ENCODE data around the gene DOCK2.
"Not testable (repeated sequence)": the region's sequence is repeated elsewhere in the genome, so short reads cannot be mapped to it uniquely, and the experiment has no call there.

Gene DOCK2

DNA sequence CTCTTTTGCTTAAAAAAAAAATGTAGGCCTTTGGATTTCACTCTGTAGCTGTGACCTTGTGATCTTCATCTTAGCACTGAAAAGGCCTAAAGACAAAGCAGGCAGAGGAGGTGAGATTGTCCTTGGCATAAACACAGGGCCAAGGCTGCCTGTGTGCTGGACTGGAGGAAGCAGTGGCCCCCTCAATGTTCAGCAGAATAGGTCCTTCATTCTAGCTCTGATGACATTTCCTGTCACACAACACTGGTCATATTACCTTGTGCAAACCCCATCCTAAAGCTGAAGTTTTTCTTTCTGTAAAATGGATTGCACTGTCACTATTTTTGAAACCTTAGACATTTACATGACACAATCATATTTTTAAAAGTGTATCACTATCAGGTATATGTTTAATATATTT lies 195.8 kb downstream of the DOCK2 start:
- DNase-seq, result no peak

DNA sequence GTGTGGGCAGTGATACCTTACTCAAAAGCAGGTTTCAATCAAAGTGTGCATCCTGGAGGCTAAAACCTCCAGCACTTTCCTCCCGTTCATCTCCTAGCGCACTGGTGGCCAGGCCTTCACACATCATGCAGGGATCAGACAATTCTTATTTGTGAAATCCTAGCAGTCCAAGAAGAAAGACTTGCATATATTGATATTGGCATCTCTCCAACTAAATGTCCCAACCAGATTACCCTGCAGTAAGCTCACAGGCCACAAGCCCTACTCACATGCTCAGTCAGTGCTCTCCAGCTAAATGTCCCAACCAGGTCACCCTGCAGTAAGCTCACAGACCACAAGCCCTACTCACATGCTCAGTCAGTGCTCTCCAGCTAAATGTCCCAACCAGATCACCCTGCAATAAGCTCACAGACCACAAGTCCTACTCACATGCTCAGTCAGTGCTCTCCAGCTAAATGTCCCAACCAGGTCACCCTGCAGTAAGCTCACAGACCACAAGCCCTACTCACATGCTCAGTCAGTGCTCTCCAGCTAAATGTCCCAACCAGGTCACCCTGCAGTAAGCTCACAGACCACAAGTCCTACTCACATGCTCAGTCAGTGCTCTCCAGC lies 196.7 kb downstream of the DOCK2 start:
- not testable (repeated sequence) for DNase-seq

DNA sequence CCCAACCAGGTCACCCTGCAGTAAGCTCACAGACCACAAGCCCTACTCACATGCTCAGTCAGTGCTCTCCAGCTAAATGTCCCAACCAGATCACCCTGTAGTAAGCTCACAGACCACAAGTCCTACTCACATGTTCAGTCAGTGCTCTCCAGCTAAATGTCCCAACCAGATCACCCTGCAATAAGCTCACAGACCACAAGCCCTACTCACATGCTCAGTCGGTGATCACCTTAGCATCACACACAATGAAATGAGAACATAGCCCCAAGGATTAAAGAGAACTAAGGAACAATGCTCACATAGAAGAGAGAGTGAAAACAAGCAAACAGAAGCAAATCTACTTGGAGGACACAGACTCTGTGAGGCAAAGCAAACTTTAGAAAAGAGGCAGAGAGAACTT lies 197.5 kb downstream of the DOCK2 start:
- DNase-seq, result not testable (repeated sequence)

DNA sequence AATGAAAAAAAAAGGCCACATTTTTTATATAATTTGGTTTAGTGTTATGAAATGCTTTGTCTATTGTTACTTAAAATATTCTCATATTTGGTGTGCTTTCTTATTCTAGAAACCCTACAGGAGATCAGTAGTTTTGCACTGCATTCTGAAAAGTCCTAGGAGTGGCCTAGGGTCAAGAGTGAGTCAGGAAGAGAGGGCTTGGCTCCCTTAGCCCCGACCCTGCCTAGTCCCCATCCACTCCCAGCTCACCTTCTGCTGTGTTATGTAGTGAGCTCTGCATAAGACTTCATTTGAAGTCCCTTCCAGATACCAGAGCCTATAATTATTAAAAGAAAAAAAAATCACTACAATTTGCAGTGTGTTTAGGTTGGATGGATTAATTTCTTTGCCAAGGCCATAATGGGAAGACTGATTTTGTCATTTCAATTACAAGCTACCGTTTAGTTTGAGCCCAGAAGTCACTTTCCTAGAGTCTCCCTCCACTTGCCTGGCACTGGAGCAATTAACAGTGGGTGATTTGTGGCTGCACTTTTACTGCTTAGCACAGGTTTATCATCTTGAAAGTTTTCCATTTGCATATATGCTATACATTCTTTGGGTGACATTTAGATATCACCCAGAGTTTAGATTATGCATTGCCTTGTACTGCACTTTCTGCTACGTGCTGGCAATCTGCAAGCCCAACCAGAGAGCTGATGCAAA lies 199.9 kb downstream of the DOCK2 start:
- DNase-seq, result no peak

DNA sequence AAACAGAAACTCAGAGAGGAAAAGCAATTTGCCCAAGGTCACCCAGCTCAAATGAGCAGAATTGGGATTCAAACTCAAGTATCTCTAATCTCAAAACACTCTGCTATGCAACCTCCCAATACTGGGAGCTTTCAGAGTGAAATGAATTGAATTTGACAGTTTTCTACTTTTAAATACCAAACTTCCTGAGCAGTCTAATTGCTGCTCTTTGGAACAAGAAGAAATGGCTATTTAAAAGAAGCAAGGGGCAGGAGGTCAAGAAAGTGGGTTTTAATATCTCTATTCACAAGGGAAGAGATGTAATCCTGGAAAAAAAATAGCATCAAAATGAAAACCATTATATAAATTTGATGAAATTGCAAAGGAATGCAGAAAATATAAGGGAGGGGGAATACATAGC lies 200.6 kb downstream of the DOCK2 start:
- DNase-seq, result no peak

DNA sequence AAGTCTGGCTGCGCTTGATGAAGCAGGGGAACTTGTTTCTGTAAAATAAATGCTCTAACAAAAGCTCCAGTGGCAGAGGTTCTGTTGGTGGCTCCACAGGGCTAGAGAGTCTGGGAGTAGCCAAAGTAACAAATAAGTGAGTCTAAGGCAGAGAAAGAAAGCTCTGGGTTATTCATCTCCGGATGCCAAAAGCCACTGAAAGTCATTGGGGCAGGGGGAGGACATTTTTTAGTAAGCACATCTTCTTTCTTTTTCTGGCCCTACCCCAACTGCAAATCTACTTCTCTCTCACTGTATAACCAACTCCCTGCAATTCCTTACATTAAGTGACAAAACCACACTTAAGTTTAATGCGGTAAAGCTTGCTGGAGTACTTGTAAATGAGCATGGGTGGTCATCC lies 201.6 kb downstream of the DOCK2 start:
- no peak for DNase-seq

DNA sequence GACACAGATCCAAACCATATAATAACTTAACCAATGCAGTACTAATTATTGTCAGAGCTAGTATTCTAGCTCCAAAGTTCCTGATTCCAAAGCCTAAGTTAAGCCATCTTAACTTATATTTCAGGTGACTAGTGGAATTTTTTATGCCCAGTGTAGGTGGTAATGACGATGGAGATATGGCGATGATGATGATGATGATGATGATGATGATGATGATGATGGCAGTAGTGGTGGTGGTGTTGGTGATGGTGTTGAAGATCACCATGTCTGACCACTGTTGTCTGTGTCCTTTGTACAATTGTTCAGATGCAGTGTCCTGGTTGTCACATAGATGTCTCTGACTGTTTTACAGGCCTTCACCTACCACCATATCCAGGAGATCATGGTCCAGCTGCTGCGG lies 203.3 kb downstream of the DOCK2 start:
- DNase-seq, result no peak

DNA sequence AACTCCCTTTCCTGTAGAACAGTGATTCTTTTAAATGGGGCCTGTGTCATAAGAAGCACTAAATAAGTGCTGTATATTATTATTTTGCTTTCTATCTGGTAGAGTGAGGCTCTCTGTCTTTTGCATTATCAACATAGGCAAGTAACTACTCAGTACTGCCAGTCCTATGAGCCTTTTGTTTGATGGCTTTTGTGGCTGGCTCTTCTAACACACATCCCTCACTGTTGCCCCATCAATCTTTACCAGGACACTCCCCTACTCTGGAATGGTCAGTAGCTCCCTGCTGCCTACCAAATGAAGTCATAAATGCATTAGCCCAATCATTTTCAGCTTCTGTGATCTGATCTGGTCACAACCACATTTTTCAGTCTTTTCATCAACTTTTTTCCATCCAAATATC lies 205.6 kb downstream of the DOCK2 start:
- DNase-seq, result no peak

DNA sequence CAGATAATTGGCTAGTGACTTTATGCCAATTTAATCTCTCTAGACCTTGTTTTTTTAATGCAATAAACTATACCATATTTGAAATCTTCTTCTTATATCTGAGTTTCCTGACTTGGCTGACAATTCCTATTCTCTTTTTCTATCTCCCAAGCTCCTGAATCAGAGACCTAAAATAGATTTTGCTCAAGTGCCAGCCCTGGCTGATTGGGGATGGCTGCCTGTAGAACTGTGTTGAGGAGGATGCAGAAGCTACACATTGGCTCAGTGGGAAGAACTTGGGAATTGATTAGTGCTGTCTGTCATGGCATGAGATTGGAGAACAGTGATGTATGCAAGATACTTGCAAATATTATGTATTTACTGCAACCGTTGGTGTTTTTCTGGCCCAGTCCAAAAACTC lies 210.4 kb downstream of the DOCK2 start:
- DNase-seq, result no peak

DNA sequence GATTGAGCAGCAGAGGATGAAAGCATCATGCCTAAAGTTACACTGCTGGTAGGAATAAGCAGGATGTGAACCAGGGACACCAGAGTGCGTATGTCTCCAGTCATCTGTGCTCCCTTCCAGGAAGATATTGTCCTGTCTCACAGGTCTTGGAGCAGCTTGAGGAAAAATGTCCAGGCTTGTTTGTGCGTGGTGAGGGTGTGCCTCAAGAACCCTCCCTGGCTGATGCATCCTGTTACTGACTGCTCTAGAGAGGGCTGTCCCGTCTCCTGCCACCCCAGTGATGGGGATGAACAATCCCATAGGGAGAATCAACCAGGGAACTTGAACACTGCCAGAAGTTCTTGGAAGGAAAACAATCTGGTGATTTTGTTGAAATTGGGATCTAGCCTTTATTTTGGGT lies 211.2 kb downstream of the DOCK2 start:
- no peak for DNase-seq

DNA sequence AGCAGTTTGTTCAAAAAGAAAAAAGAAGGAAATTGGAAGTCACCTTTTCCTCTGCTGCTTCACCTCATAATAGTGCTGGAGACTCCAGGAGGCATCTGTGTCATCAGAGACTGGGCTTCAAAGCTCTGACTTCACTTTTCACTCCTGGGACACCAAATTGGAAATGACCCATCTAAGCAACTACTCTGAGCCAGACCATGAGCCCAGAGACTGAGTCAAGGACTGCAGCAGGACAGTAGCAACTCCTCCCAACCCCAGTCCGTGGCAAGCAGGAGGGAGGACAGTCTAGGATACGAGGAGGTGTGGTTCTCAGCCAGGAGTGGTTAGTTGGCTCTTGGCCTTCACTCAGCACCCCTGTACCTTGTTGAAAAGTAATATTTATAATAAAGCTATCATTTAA lies 211.7 kb downstream of the DOCK2 start:
- no peak for DNase-seq

DNA sequence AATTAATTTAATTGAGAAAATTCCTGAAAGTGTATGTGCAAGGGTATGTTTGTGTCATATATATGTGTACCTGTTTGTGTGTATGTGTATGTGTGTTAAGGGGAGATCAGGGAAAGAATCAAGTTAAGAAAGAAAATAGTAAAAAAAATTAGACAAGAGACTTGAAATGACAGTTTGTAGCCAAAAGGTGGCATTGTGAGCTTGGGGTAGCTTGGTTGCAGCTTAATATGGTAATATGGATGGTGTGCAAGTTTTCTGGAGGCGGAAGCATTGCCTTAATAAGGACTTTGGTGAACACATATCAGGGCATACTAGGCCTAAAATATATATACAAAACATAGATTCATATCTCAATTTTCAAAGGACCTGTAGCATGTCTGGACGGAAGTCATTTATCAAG lies 213.3 kb downstream of the DOCK2 start:
- no peak for DNase-seq

DNA sequence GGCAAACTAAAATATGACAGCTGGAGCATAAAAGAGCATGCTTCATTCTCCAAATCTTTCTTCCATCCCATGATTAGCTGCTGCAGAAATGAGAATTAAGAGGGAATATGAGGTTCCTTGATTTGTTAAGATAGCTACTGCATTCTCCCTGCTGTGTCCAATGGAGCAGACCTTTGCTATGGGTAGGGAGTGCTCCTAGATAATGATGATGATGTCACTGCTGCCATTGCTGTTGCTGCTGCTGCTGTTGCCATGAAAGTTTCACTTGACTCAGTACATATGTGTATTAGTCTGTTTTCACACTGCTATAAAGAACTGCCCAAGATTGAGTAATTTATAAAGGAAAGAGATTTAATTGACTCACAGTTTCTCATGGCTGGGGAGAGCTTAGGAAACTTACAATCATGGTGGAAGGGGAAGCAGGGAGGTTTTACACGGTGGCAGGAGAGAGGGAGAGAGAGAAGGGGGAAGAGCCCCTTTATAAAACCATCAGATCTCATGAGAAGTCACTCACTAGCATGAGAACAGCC lies 214.3 kb downstream of the DOCK2 start:
- DNase-seq, result no peak

DNA sequence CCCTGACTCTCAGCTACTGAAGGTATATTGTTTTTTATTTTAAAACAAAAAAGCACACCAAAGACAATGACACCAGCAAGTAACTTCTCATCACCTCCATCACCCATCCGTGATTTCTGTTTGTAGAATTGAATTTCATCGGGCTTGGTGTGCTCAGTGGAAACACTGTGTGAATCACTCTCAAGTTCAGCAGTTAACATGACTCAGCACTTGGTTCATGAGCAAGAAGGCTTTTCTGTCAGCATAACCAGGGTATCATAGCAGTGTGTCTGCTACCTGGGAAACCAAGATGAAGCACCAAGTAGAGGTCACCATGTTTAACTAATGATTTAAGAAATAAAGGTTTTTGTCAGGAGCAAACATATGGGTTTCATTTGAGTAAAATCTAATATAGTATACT lies 219.5 kb downstream of the DOCK2 start:
- DNase-seq, result no peak

DNA sequence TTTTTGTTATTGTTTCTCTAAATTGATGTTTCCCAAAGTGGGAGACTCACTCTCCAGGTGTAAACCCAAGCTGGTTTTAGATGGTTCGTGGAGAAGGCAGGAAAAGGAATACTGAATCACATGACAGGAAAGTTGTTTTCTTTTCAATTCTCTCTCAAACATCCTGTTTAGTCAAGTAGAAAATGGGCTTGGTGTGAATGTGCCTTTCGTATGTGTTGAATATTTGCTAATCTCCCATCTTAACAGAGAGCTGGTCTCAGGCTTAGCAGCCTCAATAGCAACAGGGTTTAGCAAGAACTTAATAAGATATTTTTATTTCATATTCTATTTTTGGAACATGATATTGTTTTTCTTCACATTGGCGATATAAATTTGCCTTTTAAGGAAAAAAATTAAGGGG lies 223.5 kb downstream of the DOCK2 start:
- no peak for DNase-seq

DNA sequence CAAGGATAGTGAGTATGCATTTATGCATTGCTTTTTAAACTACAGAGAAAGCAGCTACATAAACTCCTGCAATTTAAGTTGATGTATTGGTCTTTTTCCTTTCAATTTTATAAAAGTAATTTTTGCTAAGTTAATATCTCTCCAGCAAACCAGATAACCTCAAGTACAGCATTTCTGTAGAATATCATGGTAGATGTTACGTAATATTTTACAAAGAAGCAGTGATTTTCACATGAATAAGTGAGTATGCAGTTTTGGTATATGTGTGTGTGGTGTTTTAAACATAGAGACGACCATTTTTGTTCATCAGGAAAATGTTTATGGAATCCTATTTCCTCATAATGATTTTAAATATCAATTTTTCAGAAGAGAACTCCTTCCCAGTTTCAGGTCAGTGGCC lies 224.4 kb downstream of the DOCK2 start:
- DNase-seq, result no peak

DNA sequence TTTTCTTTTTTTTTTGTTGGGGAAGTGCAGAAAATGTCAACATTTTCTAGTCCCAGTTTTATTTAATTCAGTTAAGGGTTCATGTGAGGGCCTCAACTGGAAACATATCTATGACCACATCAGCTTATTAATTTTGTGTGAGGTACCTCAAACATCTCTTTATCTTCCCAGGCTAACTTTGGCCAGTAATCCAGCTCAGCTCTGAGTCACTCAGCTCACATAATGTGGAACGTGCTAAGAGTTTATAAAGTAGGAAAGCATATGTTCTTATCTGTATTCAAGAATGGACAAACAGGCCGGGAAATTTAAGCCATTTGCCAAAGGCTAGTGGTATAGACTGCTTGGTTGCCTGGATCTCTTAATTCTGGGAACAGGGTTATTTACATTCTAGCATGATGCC lies 224.9 kb downstream of the DOCK2 start:
- DNase-seq, result no peak

DNA sequence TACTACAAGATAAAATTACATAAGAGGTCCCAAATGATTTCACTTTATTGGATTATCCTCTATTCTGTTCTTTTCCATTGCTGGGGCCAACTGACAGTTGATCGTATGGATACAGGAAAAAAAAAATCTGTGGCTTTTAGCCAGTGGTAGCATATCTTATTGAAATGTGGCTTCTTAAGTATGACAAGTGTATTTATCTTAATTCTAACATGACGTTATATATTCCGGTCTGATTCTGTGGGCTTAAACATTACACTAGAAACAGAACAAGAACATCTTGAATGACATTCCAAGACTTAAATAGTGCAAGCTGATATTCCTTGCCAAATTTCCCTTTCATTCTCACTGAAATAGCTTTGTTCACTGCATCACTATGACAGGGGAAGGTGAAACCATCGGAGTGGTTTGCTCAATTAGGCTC lies 225.3 kb downstream of the DOCK2 start:
- no peak for DNase-seq

DNA sequence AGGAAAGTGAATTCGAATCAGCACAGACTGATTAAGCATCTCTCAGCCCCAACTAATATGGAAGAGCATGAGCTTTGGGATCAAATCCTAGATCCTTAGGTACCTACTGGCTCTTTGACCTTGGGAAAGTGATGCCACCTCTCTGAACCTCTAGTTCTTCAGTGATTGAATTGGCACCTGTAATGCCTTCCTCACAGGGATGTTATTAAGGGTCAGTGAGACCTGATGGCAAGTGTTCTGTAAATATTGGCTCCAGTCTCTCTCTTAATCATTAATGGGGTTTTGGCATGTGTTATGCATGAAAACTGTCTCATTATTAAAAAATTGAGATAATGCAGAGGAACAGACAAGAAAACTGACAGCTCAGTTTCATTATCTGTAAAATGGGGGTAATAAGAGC lies 227.4 kb downstream of the DOCK2 start:
- no peak for DNase-seq

DNA sequence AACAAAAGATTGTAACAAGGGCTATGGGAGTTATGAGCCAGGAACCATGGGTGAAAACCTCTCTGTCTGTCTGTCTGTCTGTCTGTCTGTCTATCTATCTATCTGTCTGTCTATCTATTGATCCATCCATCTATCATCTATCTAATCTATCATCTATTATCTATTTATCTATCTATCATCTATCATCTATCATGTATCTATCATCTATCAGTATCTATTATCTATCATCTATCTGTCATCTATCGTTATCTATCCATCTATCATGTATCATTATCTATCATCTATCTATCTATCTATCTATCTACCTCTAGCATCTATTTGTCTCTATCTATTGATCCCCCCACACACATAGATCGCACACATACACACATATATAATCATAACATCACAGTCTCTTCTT lies 230.3 kb downstream of the DOCK2 start:
- no peak for DNase-seq

DNA sequence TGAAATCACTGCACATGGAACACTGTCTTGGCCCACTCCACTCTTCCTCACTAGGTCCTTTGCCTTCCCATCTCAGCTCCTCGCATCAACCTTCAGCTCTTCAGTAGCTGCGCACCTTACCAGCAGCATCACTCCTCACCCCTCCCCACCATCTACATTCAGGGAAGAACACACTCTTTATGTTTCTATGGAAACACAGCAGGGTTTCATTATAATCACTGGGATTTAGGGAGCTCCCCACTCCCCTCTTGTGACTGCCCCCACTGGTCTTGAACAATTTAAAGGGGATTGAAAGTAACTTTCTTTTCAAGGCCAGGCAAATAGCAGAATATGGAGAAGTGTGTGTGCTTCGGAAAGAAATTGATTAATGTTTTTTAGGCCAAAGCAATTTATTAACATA lies 232.0 kb downstream of the DOCK2 start:
- DNase-seq, result no peak

DNA sequence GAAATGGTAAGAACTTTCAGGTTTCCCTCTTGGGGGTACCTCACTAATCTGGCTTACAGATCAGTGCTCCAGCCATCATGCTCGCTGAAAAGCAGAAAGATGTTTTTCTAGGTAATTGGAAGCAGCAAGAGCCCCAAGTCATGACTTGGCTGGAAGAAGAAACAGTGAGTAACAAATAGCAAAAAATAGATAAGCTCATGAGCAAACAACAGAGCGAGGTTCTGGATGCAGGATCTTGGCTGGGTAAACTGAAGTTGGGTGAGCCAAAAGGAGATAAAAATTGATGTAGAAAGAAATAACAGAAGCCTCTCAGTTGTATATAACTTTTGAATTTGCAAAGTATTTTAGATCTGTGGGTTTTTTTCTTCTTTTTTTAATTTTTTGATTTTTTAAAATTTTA lies 233.1 kb downstream of the DOCK2 start:
- no peak for DNase-seq

DNA sequence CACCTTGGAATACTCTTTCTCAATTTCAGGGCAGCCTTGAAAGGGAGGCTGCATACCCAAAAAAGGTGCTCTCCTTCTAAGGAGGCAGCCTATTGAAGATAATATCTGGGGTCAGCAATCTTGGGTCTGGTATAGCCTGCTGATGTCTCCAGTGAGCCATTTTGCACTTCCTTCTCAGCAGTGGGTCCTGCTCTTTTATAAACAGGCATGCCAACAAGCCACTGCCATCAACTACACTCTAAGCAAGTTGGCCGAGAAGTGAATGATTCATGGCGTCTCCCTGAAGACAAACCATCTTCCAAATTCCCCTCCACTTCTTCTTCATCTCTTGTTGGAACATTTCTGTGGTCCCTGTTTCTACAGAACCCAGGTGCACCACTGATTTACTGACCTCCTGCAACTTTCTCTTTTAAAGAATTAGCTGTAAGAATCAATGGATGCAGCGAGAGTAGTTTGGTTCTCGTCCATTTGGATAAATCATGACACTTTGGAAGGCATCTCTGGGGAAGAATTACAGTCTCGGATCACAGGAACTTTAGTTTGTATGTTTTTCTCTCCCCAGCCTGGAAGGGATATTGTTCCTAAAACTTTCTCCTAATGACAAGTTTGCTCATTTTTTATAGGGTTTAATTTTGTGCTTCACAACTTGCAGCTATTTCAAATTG lies 234.9 kb downstream of the DOCK2 start:
- DNase-seq, result no peak

DNA sequence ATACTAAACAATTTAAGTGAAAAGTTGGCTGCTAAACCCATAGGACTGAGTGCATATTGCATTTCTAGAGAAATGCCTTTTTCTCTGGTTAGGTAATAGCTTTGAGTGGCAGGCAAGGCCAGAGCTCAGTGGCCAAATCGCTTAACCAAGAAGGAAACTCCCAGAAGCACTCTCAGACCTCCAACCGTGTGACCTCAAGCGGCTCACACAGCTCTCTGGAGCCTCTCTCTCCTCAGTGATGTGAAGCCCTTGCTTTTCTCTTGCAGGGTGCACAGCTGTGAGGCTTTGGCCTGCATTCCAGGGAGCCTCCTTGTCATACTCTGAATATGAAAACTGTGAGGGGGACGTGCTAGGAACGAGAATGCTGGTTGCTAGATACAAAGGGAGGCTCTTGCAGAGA lies 236.6 kb downstream of the DOCK2 start:
- DNase-seq, result no peak

All from NCI-H2107 (cell line).